ENCODE measurements around the gene CYB5RL. TPM values are rescaled to one million over a fixed set of nuclear protein-coding genes. Genes with fewer than 3 reads are reported as not detected.
"Not testable (repeated sequence)": the region's sequence is repeated elsewhere in the genome, so short reads cannot be mapped to it uniquely, and the experiment has no call there.

Gene CYB5RL
- total RNA-seq, 4 donors from 2014 or later = 2.2 to 4.7 (median 3.0) TPM

DNA sequence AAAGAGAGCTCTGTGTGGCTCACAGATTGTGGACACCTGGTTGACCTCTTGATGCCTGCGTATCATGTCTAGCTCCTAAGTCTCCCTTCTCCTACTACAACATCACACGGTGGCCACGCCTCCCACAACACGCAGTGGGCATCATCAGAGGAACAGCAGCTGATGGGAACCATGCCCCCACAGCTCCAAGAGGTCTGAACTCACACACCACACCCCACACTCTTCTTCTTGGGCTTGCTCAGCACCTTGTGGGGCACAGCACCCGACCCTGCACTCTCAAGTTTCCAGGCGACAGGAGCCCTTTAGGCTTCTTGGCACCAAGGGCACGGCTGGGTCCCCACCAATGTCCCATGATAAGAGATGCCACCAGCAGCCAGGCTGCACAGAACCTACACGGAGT lies 28.2 kb downstream of the CYB5RL start:
- Histone ChIP-seq H3K36me3 (peaks cover 0 to 8% (median 0%) of the 10 kb centered on the region in 3 donors), H3K4me3 (no peak overlapping the region), H3K9me3 (no peaks in the 10 kb centered on the region), H3K27me3 (no peaks in the 10 kb centered on the region), H3K4me1 (peaks cover 7 to 24% (median 12%) of the 10 kb centered on the region in 3 donors), H3K27ac (no peak overlapping the region)
- DNase-seq = no peak
- intact Hi-C loops (cut with DNase I) = no loop called here
- TF ChIP-seq POLR2A (IDR thresholded peaks at IDR 0.05) (no peak), CTCF (IDR thresholded peaks at IDR 0.05) (no peak)
- WGBS, 2 donors = 86 to 92% methylated on average over 1 to 4 of the region's 8 CpGs

GRCh38 chr1:54171016-54171415 lies 28.8 kb downstream of the CYB5RL start:
- H3K9me3 ChIP-seq = no peaks in the 10 kb centered on the region
- 73 to 84% methylated on average over 8 of the region's 8 CpGs for WGBS, 2 donors
- H3K27ac ChIP-seq = no peak overlapping the region
- DNase-seq = no peak
- intact Hi-C loops (cut with DNase I) = no loop called here
- peaks cover 0 to 8% (median 0%) of the 10 kb centered on the region in 3 donors for H3K36me3 ChIP-seq
- H3K4me1 ChIP-seq = peaks cover 7 to 24% (median 12%) of the 10 kb centered on the region in 3 donors
- no peaks in the 10 kb centered on the region for H3K27me3 ChIP-seq
- H3K4me3 ChIP-seq = no peak overlapping the region
- TF ChIP-seq CTCF (IDR thresholded peaks at IDR 0.05) (no peak), POLR2A (IDR thresholded peaks at IDR 0.05) (no peak)

- Histone ChIP-seq H3K36me3 (peaks cover 0 to under 1% (median 0%) of the 10 kb centered on the region in 3 donors), H3K27ac (no peak overlapping the region), H3K27me3 (no peaks in the 10 kb centered on the region), H3K9me3 (no peaks in the 10 kb centered on the region), H3K4me3 (no peak overlapping the region), H3K4me1 (peaks cover 7 to 25% (median 12%) of the 10 kb centered on the region in 3 donors)
- intact Hi-C loops (cut with DNase I) = no loop called here
- WGBS, 2 donors = 56 to 57% methylated on average over 3 of the region's 3 CpGs
- TF ChIP-seq POLR2A (IDR thresholded peaks at IDR 0.05) = no peak
- no peak for TF ChIP-seq CTCF (IDR thresholded peaks at IDR 0.05)
- no peak for DNase-seq
Measured at GRCh38 chr1:54169068-54169467, 30.8 kb downstream of the CYB5RL start.

DNA sequence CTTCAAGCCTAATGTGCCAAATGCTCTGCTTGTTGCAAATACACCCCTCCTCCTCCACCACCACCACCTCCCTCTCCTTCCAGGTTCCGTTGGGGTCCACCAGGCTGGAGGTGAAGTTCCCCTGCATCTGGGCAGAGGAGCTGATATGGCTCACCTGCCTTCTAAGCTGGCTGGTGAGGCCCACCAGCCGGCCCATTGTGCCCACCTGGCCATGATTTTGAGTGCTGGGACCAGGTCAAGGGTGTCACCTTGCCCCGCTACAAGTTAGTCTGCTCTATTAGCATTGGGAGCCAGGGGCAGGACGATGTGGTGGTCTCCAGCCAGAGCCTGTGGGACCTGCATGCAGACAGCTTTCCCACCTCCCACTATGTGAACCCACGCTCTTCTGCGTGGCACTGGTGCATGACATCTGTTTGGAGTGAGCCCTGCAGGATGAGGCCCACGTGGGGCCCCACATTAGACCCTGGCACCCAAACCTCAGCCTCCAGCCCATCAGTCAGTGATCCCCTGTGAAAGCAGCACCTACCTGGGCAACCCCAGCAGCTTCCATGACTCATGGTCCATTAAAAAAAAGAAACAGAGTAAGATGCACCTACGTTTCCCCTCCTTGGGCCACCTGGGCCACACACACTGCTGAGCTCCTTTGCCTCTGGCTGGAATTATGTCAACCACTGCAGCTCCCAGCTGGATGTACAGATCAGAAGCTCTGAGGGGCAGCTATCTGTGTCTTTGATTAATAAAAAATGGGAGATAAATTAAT lies 31.4 kb downstream of the CYB5RL start:
- no peaks in the 10 kb centered on the region for H3K27me3 ChIP-seq
- no peak for DNase-seq
- H3K9me3 ChIP-seq = no peaks in the 10 kb centered on the region
- intact Hi-C loops (cut with DNase I) = no loop called here
- H3K27ac ChIP-seq = peak overlapping the region in 2 of 4 donors; percentile 38 to 61
- peaks cover 7 to 32% (median 17%) of the 10 kb centered on the region in 3 donors for H3K4me1 ChIP-seq
- H3K4me3 ChIP-seq = no peak overlapping the region
- TF ChIP-seq CTCF (IDR thresholded peaks at IDR 0.05) (no peak), POLR2A (IDR thresholded peaks at IDR 0.05) (no peak)
- 82 to 84% methylated on average over 4 to 6 of the region's 8 CpGs for WGBS, 2 donors
- no peaks in the 10 kb centered on the region for H3K36me3 ChIP-seq

DNA sequence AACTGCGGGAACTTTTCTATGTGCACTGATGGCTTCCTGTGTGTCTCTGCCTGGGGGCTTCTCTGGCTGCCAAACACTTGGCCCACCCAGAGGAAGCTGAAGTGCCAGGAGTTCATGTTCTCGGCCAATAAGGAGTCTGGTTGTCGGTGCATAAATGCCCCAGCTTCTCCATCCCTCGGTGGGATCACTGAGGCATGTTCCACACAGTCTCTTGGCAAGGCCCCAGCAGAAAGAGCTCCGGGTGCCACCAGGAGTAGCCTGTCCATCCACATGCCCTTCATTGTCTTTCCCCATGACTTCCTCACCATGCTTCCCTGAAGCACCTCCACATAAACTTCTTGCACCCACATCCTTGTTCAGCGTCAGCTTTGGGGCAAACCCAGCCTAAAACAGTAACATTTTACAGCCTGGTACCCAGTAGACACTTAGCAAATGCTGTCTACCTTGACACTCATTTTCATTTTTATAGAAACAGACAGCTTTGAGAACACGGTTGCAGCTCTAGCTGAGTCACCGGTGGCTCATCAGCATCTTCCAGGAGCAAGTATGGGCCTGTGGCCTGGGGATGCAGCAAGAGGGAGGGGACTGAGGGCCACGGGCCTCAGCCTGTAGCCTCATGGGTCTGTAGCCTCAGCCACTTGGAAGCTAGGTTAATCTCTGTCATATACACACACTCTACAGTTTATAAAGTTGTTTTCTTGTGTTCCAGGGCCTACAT lies 32.2 kb downstream of the CYB5RL start:
- H3K27ac ChIP-seq = peak overlapping the region; percentile 5 to 61 (median 26)
- no peaks in the 10 kb centered on the region for H3K36me3 ChIP-seq
- H3K9me3 ChIP-seq = no peaks in the 10 kb centered on the region
- no peak for TF ChIP-seq CTCF (IDR thresholded peaks at IDR 0.05)
- no peak for TF ChIP-seq POLR2A (IDR thresholded peaks at IDR 0.05)
- H3K4me3 ChIP-seq = no peak overlapping the region
- intact Hi-C loops (cut with DNase I) = no loop called here
- H3K4me1 ChIP-seq = peaks cover 7 to 40% (median 20%) of the 10 kb centered on the region in 3 donors
- H3K27me3 ChIP-seq = no peaks in the 10 kb centered on the region
- WGBS, 2 donors = 30 to 39% methylated on average over 6 to 9 of the region's 9 CpGs
- no peak for DNase-seq

DNA sequence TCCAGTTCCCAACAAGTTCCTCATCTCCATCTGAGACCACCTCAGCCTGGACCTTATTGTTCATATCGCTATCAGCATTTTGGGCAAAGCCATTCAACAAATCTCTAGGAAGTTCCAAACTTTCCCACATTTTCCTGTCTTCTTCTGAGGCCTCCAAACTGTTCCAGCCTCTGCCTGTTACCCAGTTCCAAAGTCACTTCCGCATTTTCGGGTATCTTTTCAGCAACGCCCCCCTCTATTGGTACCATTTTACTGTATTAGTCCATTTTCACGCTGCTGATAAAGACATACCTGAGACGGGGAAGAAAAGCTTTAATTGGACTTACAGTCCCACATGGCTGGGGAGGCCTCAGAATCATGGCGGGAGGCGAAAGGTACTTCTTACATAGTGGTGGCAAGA lies 33.5 kb downstream of the CYB5RL start:
- H3K9me3 ChIP-seq; H3K4me3 ChIP-seq; DNase-seq; intact Hi-C loops (cut with DNase I); H3K36me3 ChIP-seq; H3K27ac ChIP-seq; H3K27me3 ChIP-seq: not testable (repeated sequence)
- WGBS, 2 donors = 91 to 96% methylated on average over 6 to 7 of the region's 8 CpGs
- peaks cover 7 to 46% (median 20%) of the 10 kb centered on the region in 3 donors for H3K4me1 ChIP-seq

Measured in esophagus squamous epithelium (tissue), 5 donors.